H1 (cell line): ENCODE results near the gene LYSET. TPM values are rescaled to one million over a fixed set of nuclear protein-coding genes. Genes with fewer than 3 reads are reported as not detected.

Experiments used
- CTCF ChIA-PET: fragments of 300-600 bp; sonication (Branson Sonifier 250); formaldehyde crosslinking; loops from one replicate; lab custom pipeline; 2021; ENCODE audit not compliant: partially characterized antibody; lab: Charles Lee
- POLR2A ChIA-PET: fragments of 300-600 bp; sonication (Branson Sonifier 250); formaldehyde crosslinking; loops from one replicate; lab custom pipeline; 2021; ENCODE audit warnings: inconsistent platforms; ENCODE audit not compliant: partially characterized antibody; lab: Charles Lee
- DNase-seq, 2 experiments: peaks; one replicate each; pipeline versions ENCODE4 v3.0.0 to v3.0.0-alpha.2; 2010 to 2022; ENCODE audit warnings: low spot score in 2 of 2, low read depth in 1 of 2, mixed read lengths in 1 of 2
- FAIRE-seq: peaks from 2 replicates; lab custom pipeline; 2011; peaks lifted over from hg19 to GRCh38; lab: Jason Lieb, UNC
- H2AFZ ChIP-seq: 2 replicates; pipeline ENCODE4 v1.8.1; 2012; ENCODE audit warnings: low read length, inconsistent platforms
- H2AK5ac ChIP-seq: 2 replicates; pipeline ENCODE4 v1.6.1; 2013; ENCODE audit warnings: low read depth, low read length
- H2BK120ac ChIP-seq: replicated peaks from 2 replicates; pipeline ENCODE3; 2013; ENCODE audit warnings: low read depth, low read length, inconsistent platforms
- H2BK12ac ChIP-seq: 2 replicates; pipeline ENCODE4 v1.6.1; 2013; ENCODE audit warnings: low read depth, low read length
- H2BK15ac ChIP-seq: 2 replicates; pipeline ENCODE4 v1.6.1; 2013; ENCODE audit warnings: low read length
- H2BK20ac ChIP-seq: 2 replicates; pipeline ENCODE4 v1.6.1; 2013; ENCODE audit warnings: low read length
- H2BK5ac ChIP-seq: 2 replicates; pipeline ENCODE4 v1.6.1; 2013; ENCODE audit warnings: low read depth, low read length
- H3K14ac ChIP-seq: 2 replicates; pipeline ENCODE4 v1.6.1; 2013; ENCODE audit warnings: inconsistent platforms; ENCODE audit not compliant: insufficient read length
- H3K18ac ChIP-seq: 2 replicates; pipeline ENCODE4 v1.6.1; 2013; ENCODE audit warnings: low read length; ENCODE audit errors: extremely low read depth
- H3K23ac ChIP-seq: 2 replicates; pipeline ENCODE4 v1.6.1; 2013; ENCODE audit warnings: inconsistent platforms; ENCODE audit not compliant: insufficient read length
- H3K23me2 ChIP-seq: 2 replicates; pipeline ENCODE4 v1.6.1; 2013; ENCODE audit warnings: low read depth, low read length
- H3K27ac ChIP-seq: 2 replicates; pipeline ENCODE4 v1.6.1; 2011; ENCODE audit warnings: low read depth, low read length, inconsistent platforms
- H3K27me3 ChIP-seq, 4 experiments: replicated peaks in 1 of 4; 1 replicate in 1 of 4; 2 replicates in 3 of 4; pipeline versions ENCODE4 v1.6.1 to v1.8.1; 2011 to 2013; ENCODE audit warnings: low read length in 3 of 4, mild to moderate bottlenecking in 3 of 4, inconsistent platforms in 2 of 4, mixed read lengths in 2 of 4, moderate library complexity in 1 of 4; ENCODE audit not compliant: control insufficient read depth in 3 of 4, insufficient read depth in 3 of 4; ENCODE audit errors: extremely low read depth in 1 of 4
- H3K36me3 ChIP-seq, 4 experiments: 2 replicates each; pipeline versions ENCODE4 v1.6.1 to v1.8.1; 2011 to 2013; ENCODE audit warnings: mild to moderate bottlenecking in 4 of 4, low read length in 3 of 4, moderate library complexity in 2 of 4, control low read depth in 1 of 4, inconsistent platforms in 1 of 4; ENCODE audit not compliant: insufficient read depth in 4 of 4, control insufficient read depth in 2 of 4
- H3K4ac ChIP-seq: replicated peaks from 2 replicates; pipeline ENCODE3; 2013; ENCODE audit warnings: low read length, low read depth, mixed read lengths, inconsistent platforms; ENCODE audit not compliant: insufficient read length
- H3K4me1 ChIP-seq, 4 experiments: replicated peaks in 1 of 4; 1 replicate in 1 of 4; 2 replicates in 3 of 4; pipeline versions ENCODE4 v1.6.1 to v1.8.1; 2011 to 2013; ENCODE audit warnings: low read length in 3 of 4, inconsistent platforms in 2 of 4, mixed read lengths in 1 of 4; ENCODE audit not compliant: insufficient read depth in 4 of 4, control insufficient read depth in 3 of 4
- H3K4me2 ChIP-seq, 2 experiments: 2 replicates each; pipeline versions ENCODE4 v1.6.1 to v1.8.1; 2011 to 2013; ENCODE audit warnings: low read depth in 2 of 2, low read length in 2 of 2, control low read depth in 1 of 2, inconsistent platforms in 1 of 2, mild to moderate bottlenecking in 1 of 2; ENCODE audit not compliant: insufficient read depth in 1 of 2
- H3K4me3 ChIP-seq, 4 experiments: fragments of 200-600, 300-600 bp in 1 of 4; sonication (generic), shearing (Covaris generic), sonication (Bioruptor Twin) in 1 of 4; 2 replicates each; pipeline versions ENCODE4 v1.5.1 to v1.8.1; 2011 to 2016; ENCODE audit warnings: low read length in 4 of 4, low read depth in 3 of 4, control low read depth in 2 of 4, inconsistent platforms in 2 of 4, mild to moderate bottlenecking in 2 of 4, mixed read lengths in 1 of 4, moderate library complexity in 1 of 4; ENCODE audit not compliant: insufficient read depth in 2 of 4; ENCODE audit errors: extremely low read depth in 1 of 4
- H3K56ac ChIP-seq: replicated peaks from 2 replicates; pipeline ENCODE3; 2013; ENCODE audit warnings: low read depth, mild to moderate bottlenecking, mixed read lengths, low read length, inconsistent platforms; ENCODE audit not compliant: insufficient read length
- H3K79me1 ChIP-seq: 2 replicates; pipeline ENCODE4 v1.6.1; 2013; ENCODE audit warnings: low read depth, low read length, control low read depth
- H3K79me2 ChIP-seq, 2 experiments: 2 replicates each; pipeline versions ENCODE4 v1.6.1 to v1.8.1; 2012 to 2013; ENCODE audit warnings: low read length in 2 of 2, mild to moderate bottlenecking in 2 of 2, inconsistent platforms in 1 of 2; ENCODE audit not compliant: insufficient read depth in 2 of 2, control insufficient read depth in 1 of 2
- H3K9ac ChIP-seq, 4 experiments: replicated peaks in 1 of 4; 1 replicate in 1 of 4; 2 replicates in 3 of 4; pipeline versions ENCODE4 v1.6.1 to v1.8.1; 2011 to 2013; ENCODE audit warnings: low read depth in 3 of 4, low read length in 3 of 4, control low read depth in 2 of 4, mild to moderate bottlenecking in 2 of 4, moderate library complexity in 2 of 4, inconsistent platforms in 1 of 4; ENCODE audit errors: extremely low read depth in 1 of 4
- H3K9me3 ChIP-seq, 2 experiments: 2 replicates each; pipeline versions ENCODE4 v1.6.1 to v1.8.1; 2012 to 2013; ENCODE audit warnings: mild to moderate bottlenecking in 2 of 2, moderate library complexity in 2 of 2, control low read depth in 1 of 2, inconsistent platforms in 1 of 2, low read depth in 1 of 2, low read length in 1 of 2, mixed read lengths in 1 of 2; ENCODE audit not compliant: insufficient read depth in 2 of 2
- H4K20me1 ChIP-seq, 2 experiments: replicated peaks in 1 of 2; 2 replicates each; pipeline versions ENCODE3 to v1.8.1; 2011 to 2013; ENCODE audit warnings: inconsistent platforms in 2 of 2, low read length in 2 of 2, mild to moderate bottlenecking in 1 of 2; ENCODE audit not compliant: insufficient read depth in 2 of 2, control insufficient read depth in 1 of 2
- H4K5ac ChIP-seq: 2 replicates; pipeline ENCODE4 v1.6.1; 2013; ENCODE audit warnings: low read length, low read depth, mixed read lengths, inconsistent platforms; ENCODE audit not compliant: insufficient read length
- H4K8ac ChIP-seq: 2 replicates; pipeline ENCODE4 v1.8.0; 2013; ENCODE audit warnings: mild to moderate bottlenecking, moderate library complexity, low read length, inconsistent platforms; ENCODE audit not compliant: insufficient read depth; ENCODE audit errors: extremely low read depth
- H4K91ac ChIP-seq: replicated peaks from 2 replicates; pipeline ENCODE3; 2013; ENCODE audit warnings: low read length, mixed read lengths, inconsistent platforms; ENCODE audit not compliant: insufficient read length
- CEBPB ChIP-seq: IDR thresholded peaks from 2 replicates; pipeline ENCODE4 v1.6.1; 2012; ENCODE audit warnings: low read depth, low read length
- EGR1 ChIP-seq: IDR thresholded peaks from 2 replicates; pipeline ENCODE4 v1.6.1; 2011; ENCODE audit warnings: low read depth, low read length, borderline replicate concordance
- FOSL1 ChIP-seq: IDR thresholded peaks from 2 replicates; pipeline ENCODE4 v1.6.1; 2011; ENCODE audit warnings: mild to moderate bottlenecking, low read depth, low read length, moderate library complexity; ENCODE audit not compliant: insufficient read depth
- HDAC6 ChIP-seq: IDR thresholded peaks from one replicate; pipeline ENCODE4 v1.7.1; 2012; ENCODE audit warnings: low read depth, mild to moderate bottlenecking, inconsistent platforms, low read length, moderate library complexity
- JUN ChIP-seq: IDR thresholded peaks from 2 replicates; pipeline ENCODE4 v1.6.1; 2011; ENCODE audit warnings: low read depth, mild to moderate bottlenecking, improper control_type of control experiment, low read length
- YY1 ChIP-seq: IDR thresholded peaks from 2 replicates; pipeline ENCODE4 v1.6.1; 2011; ENCODE audit warnings: low read depth, mild to moderate bottlenecking, low read length
- WGBS, 2 experiments: shearing (Covaris generic) in 1 of 2; methylation state at CpG; one replicate each; pipeline versions ENCODE4 v1.1.6 to v1.1.7; 2013 to 2015; ENCODE audit warnings: low lambda C conversion rate in 2 of 2, mixed read lengths in 2 of 2, inconsistent platforms in 1 of 2, low coverage in 1 of 2, missing lambda C conversion rate in 1 of 2; ENCODE audit not compliant: insufficient replicate concordance in 2 of 2, insufficient coverage in 1 of 2, insufficient read length in 1 of 2; ENCODE audit errors: extremely low coverage in 1 of 2, missing lambda C conversion rate in 1 of 2; 5-methylcytosine and 5-hydroxymethylcytosine counted together
- polyA plus RNA-seq, 7 experiments: library from polyadenylated mRNA; depleted of rRNA in 3 of 7; stranded (reverse) in 5 of 7; unstranded in 2 of 7; fragments of >200 nt in 5 of 7; fragments of 200-250 nt in 2 of 7; gene quantifications; 1 replicate in 5 of 7; 2 replicates in 1 of 7; 4 replicates in 1 of 7; pipeline versions ENCODE4 v1.2.1 to v1.2.3, GENCODE V29; 2011 to 2013; ENCODE audit warnings: missing spikeins in 2 of 7, mixed read lengths in 2 of 7
- total RNA-seq: library from RNA; stranded (reverse); fragmentation: NEBNext Ultra II Directional; extraction: Animal tissue kit (Norgen Biotek cat#: 25700); gene quantifications from 2 replicates; pipeline ENCODE4 v1.2.1, GENCODE V29; 2021

Gene LYSET
- total and polyA plus RNA-seq, 2 of the 8 experiments (the other 6 are each of a cell fraction or from before 2014, with no cell fraction given) = 26.2 to 26.9 TPM

DNA sequence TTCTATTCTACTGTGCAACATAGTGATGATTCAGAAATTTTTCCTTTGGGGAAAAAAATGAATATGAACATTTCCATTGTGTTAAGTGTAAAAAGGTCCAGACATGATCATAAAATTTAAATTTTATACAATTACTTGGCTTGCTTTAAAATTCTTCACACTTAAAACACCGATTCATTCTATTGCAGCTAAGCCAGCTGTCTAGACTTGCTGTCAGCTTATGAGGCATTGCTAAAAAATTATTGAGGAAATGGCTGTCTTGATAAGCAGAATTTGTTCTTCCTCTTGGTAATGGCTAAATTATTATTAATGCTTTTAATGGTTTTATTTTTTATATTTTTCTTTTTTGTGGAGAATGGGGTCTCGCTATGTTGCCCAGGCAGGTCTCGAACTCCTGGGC, 1.8 kb downstream of the LYSET start:
- no peaks in the 10 kb centered on the region for H4K20me1 ChIP-seq
- H3K4me3 ChIP-seq = no peak overlapping the region
- TF ChIP-seq JUN (no peak), FOSL1 (no peak), HDAC6 (no peak), YY1 (no peak), CEBPB (no peak), EGR1 (no peak)
- no peak overlapping the region for H3K14ac ChIP-seq
- H2BK15ac ChIP-seq = no peak overlapping the region
- H2AFZ ChIP-seq = no peak overlapping the region
- no peak overlapping the region for H4K91ac ChIP-seq
- no peak overlapping the region for H3K56ac ChIP-seq
- peaks cover 2% of the 10 kb centered on the region; the same call in 1 of the 2 replicates for H3K23me2 ChIP-seq
- no peak overlapping the region for H4K5ac ChIP-seq
- no peak overlapping the region for H3K23ac ChIP-seq
- WGBS, 2 experiments = 81% methylated on average over 3 of the region's 3 CpGs; no CpG with 5 or more reads in 1 of the 2 experiments
- H2BK5ac ChIP-seq = no peak overlapping the region
- H3K27ac ChIP-seq = no peak overlapping the region
- H3K79me2 ChIP-seq = peaks cover 4 to 23% of the 10 kb centered on the region in 2 experiments; a peak in 3 of 4 replicates
- H3K36me3 ChIP-seq = peaks cover 0 to 17% (median 0%) of the 10 kb centered on the region in 4 experiments; a peak in 3 of 8 replicates
- no peak overlapping the region for H2BK12ac ChIP-seq
- H3K4me1 ChIP-seq = peaks cover 0 to 5% (median 2%) of the 10 kb centered on the region in 4 experiments; a peak in 3 of 7 replicates
- no peak for DNase-seq
- H4K8ac ChIP-seq = no peak overlapping the region
- H3K4ac ChIP-seq = no peak overlapping the region
- no peak for FAIRE-seq
- H3K27me3 ChIP-seq = no peaks in the 10 kb centered on the region
- ChIA-PET POLR2A (interaction anchor here (1.4 kb wide), 1 partner anchor 10 kb away, joined by 4 read pairs; no protein-coding TSS in a partner anchor), CTCF (interaction anchor here (1.2 to 1.6 kb wide), 3 partner anchors 9 to 82 kb away, joined by 3 to 11 read pairs (median 8); partner anchors contain the start of genes GON7 and UBR7)
- H2BK20ac ChIP-seq = no peak overlapping the region
- no peak overlapping the region for H2AK5ac ChIP-seq
- H3K4me2 ChIP-seq = no peak overlapping the region
- no peak overlapping the region for H3K18ac ChIP-seq
- no peak overlapping the region for H2BK120ac ChIP-seq
- H3K9me3 ChIP-seq = no peaks in the 10 kb centered on the region
- H3K9ac ChIP-seq = no peak overlapping the region
- peaks cover 5% of the 10 kb centered on the region for H3K79me1 ChIP-seq
